ENCODE data around the gene MYL7.

Gene MYL7

GRCh38 chr7:44103566-44103922 is 37.6 kb downstream of the MYL7 start:
- Histone ChIP-seq H3K4me2 (ENCODE audit: insufficient read depth, low read length) (peak overlapping the region; percentile 98), H3K27me3 (ENCODE audit: insufficient read depth, low read length, poor library complexity) (no peaks in the 10 kb centered on the region), H3K27ac (ENCODE audit: low read length) (peak overlapping the region; percentile 91), H3K4me3 (ENCODE audit: low read depth in 1 of 2, low read length in 2 of 2) (peak overlapping the region; percentile 18 to 68; a peak in 3 of 4 replicates), H3K36me3 (ENCODE audit: insufficient read depth, low read length) (peaks cover 42% of the 10 kb centered on the region), H3K9me3 (ENCODE audit: insufficient read depth, low read length, severe bottlenecking) (no peaks in the 10 kb centered on the region), H2AFZ (ENCODE audit: low read depth, low read length) (0 out of 2 replicates have a peak overlapping the region, but pooled peaks have one; percentile 1), H3K4me1 (ENCODE audit: insufficient read depth, low read length) (peaks cover 91% of the 10 kb centered on the region), H3K9ac (ENCODE audit: low read depth, low read length) (peak overlapping the region; percentile 94), H4K20me1 (ENCODE audit: insufficient read depth, low read length) (peaks cover 41% of the 10 kb centered on the region), H3K79me2 (ENCODE audit: insufficient read depth, low read length) (peaks cover 56% of the 10 kb centered on the region)
- DNase-seq (no peak), ATAC-seq (ENCODE audit: insufficient read depth, low read depth) (peak; percentile 6)
- TF ChIP-seq EZH2 (IDR thresholded peaks at IDR 0.05; ENCODE audit: borderline replicate concordance, low read depth, low read length, severe bottlenecking) (no peak), CTCF (IDR thresholded peaks at IDR 0.05; ENCODE audit: borderline replicate concordance, extremely low read depth, low read length, poor library complexity, severe bottlenecking) (no peak)

GRCh38 chr7:44102846-44103565 is 38.1 kb downstream of the MYL7 start:
- peaks cover 37% of the 10 kb centered on the region for H3K36me3 ChIP-seq (ENCODE audit: insufficient read depth, low read length)
- H3K27me3 ChIP-seq (ENCODE audit: insufficient read depth, low read length, poor library complexity): no peaks in the 10 kb centered on the region
- ATAC-seq (ENCODE audit: insufficient read depth, low read depth) (no peak), DNase-seq (no peak)
- peak overlapping the region; percentile 18 to 68; a peak in 3 of 4 replicates for H3K4me3 ChIP-seq (ENCODE audit: low read depth in 1 of 2, low read length in 2 of 2)
- peak overlapping the region; percentile 94 for H3K9ac ChIP-seq (ENCODE audit: low read depth, low read length)
- no peak overlapping the region for H2AFZ ChIP-seq (ENCODE audit: low read depth, low read length)
- peak overlapping the region; percentile 98 for H3K4me2 ChIP-seq (ENCODE audit: insufficient read depth, low read length)
- H3K4me1 ChIP-seq (ENCODE audit: insufficient read depth, low read length): peaks cover 91% of the 10 kb centered on the region
- TF ChIP-seq EZH2 (IDR thresholded peaks at IDR 0.05; ENCODE audit: borderline replicate concordance, low read depth, low read length, severe bottlenecking): no peak
- TF ChIP-seq CTCF (IDR thresholded peaks at IDR 0.05; ENCODE audit: borderline replicate concordance, extremely low read depth, low read length, poor library complexity, severe bottlenecking): no peak
- H4K20me1 ChIP-seq (ENCODE audit: insufficient read depth, low read length): peaks cover 36% of the 10 kb centered on the region
- H3K27ac ChIP-seq (ENCODE audit: low read length): peak overlapping the region; percentile 91
- H3K9me3 ChIP-seq (ENCODE audit: insufficient read depth, low read length, severe bottlenecking): no peaks in the 10 kb centered on the region
- H3K79me2 ChIP-seq (ENCODE audit: insufficient read depth, low read length): peaks cover 50% of the 10 kb centered on the region

- H3K27ac ChIP-seq (ENCODE audit: low read length): peak overlapping the region; percentile 91
- DNase-seq: no peak
- H3K4me2 ChIP-seq (ENCODE audit: insufficient read depth, low read length): peak overlapping the region; percentile 98; the same call in 1 of the 2 replicates
- H3K9me3 ChIP-seq (ENCODE audit: insufficient read depth, low read length, severe bottlenecking): no peaks in the 10 kb centered on the region
- no peak for ATAC-seq (ENCODE audit: insufficient read depth, low read depth)
- no peak overlapping the region for H3K4me3 ChIP-seq (ENCODE audit: low read depth in 1 of 2, low read length in 2 of 2)
- H3K9ac ChIP-seq (ENCODE audit: low read depth, low read length): peak overlapping the region; percentile 94
- TF ChIP-seq CTCF (IDR thresholded peaks at IDR 0.05; ENCODE audit: borderline replicate concordance, extremely low read depth, low read length, poor library complexity, severe bottlenecking) (no peak), EZH2 (IDR thresholded peaks at IDR 0.05; ENCODE audit: borderline replicate concordance, low read depth, low read length, severe bottlenecking) (no peak)
- H2AFZ ChIP-seq (ENCODE audit: low read depth, low read length): no peak overlapping the region
- H4K20me1 ChIP-seq (ENCODE audit: insufficient read depth, low read length): peaks cover 28% of the 10 kb centered on the region
- peaks cover 42% of the 10 kb centered on the region for H3K79me2 ChIP-seq (ENCODE audit: insufficient read depth, low read length)
- peaks cover 29% of the 10 kb centered on the region for H3K36me3 ChIP-seq (ENCODE audit: insufficient read depth, low read length)
- H3K27me3 ChIP-seq (ENCODE audit: insufficient read depth, low read length, poor library complexity): no peaks in the 10 kb centered on the region
- H3K4me1 ChIP-seq (ENCODE audit: insufficient read depth, low read length): peaks cover 91% of the 10 kb centered on the region
Measured at GRCh38 chr7:44101966-44102845, 38.9 kb downstream of the MYL7 start.
